Right ventricle myocardium inferior (tissue), 1 donor: ENCODE data around the gene SPAG16. TPM values are rescaled to one million over a fixed set of nuclear protein-coding genes. Genes with fewer than 3 reads are reported as not detected.
A peak's percentile ranks its signal among the peaks of the same experiment; 100 is the strongest.

ENCODE experiments used
- ATAC-seq: fragments of 200-7000 bp; cut with Tn5 transposase; one replicate; pipeline ENCODE4 v1.9.1; 2020; ENCODE audit warnings: mild to moderate bottlenecking, moderate library complexity
- DNase-seq: peaks from one replicate; pipeline ENCODE4 v3.0.0; 2021; ENCODE audit errors: missing footprints
- intact Hi-C: fragments of 100-400 bp; cut with DNase I; formaldehyde crosslinking; loops from one replicate; pipeline ENCODE4 v1.11.0; 2022
- total RNA-seq: library from RNA; stranded (reverse); fragmentation: NEBNext Ultra II Directional; extraction: Animal tissue kit (Norgen Biotek cat#: 25700); gene quantifications from one replicate; pipeline ENCODE4 v1.2.1, GENCODE V29; 2021
- donor health status: DM: no; HTN: yes; CAD: no; lungs with severe emphysema.

Gene SPAG16
- total RNA-seq, 1 donor from 2014 or later, result 16.6 TPM

- ATAC-seq (no peak), DNase-seq (no peak)
- intact Hi-C loops, result no loop called here
These were observed 192.4 kb downstream of the SPAG16 start for GRCh38 chr2:213476641-213477040.

DNA sequence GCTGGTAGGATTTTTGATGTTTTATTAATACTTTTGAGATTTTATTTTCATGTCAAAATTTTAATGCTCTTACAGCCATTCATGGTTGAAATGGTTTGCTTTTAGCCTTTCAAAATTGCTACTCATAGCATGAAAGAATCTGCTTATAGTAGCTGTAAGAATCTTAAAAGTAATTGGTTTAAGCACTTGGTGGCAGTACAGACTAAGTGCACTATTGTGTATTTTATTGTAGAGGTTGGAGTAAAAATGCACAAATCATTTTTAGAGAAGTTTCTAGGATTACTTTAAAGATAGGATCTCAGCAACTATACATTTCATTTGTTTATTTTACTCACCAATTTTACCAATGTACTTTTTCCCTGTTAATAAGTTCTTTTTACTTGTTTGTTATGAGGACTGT, 205.8 kb downstream of the SPAG16 start:
- DNase-seq, result no peak
- intact Hi-C loops, result no loop called here

GRCh38 chr2:213491376-213491775, 207.1 kb downstream of the SPAG16 start:
- ATAC-seq, result no peak
- DNase-seq, result no peak
- intact Hi-C loops, result no loop called here

More for the DNA sequence above, 205.8 kb downstream of the SPAG16 start:
- ATAC-seq, result no peak

GRCh38 chr2:213496226-213496625, 212.0 kb downstream of the SPAG16 start:
- intact Hi-C loops, result no loop called here
- DNase-seq, result no peak
- no peak for ATAC-seq

DNA sequence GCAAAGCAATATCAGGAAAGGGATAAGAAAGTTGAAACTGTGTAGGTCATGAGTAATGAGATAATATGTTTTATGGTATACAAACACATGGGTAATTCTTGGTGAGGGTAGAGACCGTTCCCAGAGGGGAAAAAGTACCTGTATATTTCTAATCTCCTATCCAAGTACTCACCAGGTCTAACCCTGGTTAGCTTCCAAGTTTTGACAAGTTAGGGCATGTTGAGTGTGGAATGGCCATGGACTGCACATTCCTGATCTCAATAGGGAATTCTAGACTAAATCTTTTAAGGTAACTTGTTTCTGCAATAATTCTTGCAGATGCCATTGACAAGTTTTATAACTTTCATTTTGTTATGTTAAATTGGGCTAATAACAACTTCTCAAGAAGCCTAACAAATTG, 216.6 kb downstream of the SPAG16 start:
- DNase-seq (no peak), ATAC-seq (no peak)
- intact Hi-C loops, result no loop called here

GRCh38 chr2:213524164-213524563, 239.9 kb downstream of the SPAG16 start:
- no peak for ATAC-seq
- no peak for DNase-seq
- intact Hi-C loops, result no loop called here

DNA sequence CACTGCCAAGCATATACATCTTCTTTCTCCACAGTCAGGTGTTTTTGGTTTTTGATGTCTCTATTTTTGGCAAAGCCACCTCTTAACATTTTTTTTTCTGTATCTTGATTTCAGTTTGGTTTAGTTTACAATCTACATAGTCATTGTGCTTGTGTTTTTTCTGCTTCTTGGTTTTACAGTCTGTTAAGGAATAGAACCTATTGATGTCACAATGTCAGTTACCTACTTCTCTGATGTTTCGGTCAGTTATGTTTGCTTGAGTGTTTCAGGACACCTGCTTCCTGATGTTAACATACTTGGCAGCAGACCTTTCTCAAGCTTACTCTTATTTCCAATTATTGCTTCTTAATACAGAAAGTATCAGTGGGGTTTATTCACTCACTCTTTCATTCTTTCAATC, 253.3 kb downstream of the SPAG16 start:
- DNase-seq (no peak), ATAC-seq (no peak)
- intact Hi-C loops, result no loop called here

DNA sequence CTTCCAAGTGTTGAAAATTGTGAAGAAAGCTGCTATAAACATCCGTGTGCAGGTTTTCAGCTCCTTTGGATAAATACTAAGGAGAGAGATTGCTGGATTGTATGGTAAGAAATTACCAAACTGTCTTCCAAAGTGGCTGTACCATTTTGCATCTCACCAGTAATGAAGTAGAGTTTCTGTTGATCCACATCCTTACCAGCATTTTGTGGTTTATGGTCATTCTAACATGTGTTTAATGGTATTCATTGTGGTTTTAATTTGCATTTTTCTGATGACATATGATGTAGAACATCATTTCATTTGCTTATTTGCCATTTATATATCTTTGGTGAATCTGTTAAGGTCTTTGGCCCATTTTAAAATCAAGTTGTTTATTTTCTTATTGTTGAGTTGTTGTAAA, 260.7 kb downstream of the SPAG16 start:
- DNase-seq (no peak), ATAC-seq (no peak)
- intact Hi-C loops, result no loop called here

DNA sequence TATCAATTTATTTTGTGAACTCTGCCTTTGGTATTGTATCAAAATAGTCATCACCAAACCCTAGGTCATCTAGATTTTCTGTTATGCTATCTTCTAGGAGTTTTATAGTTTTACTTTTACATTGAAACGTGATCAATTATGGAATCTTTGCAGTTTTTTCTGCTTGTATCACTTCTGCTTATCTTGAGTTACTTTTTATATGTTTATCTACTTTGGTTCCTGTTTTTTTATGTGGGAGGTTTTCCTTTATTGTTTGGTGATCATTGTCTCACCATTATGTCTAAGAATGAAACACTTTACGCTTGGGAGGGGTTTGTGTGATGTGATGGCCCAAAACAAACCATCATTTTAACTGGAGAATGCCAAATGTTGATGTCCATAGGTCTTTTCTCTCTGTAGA, 261.2 kb downstream of the SPAG16 start:
- ATAC-seq (no peak), DNase-seq (no peak)
- intact Hi-C loops, result no loop called here

- intact Hi-C loops, result no loop called here
- no peak for ATAC-seq
- no peak for DNase-seq
These were observed 261.8 kb downstream of the SPAG16 start for GRCh38 chr2:213545964-213546475.

GRCh38 chr2:213551526-213551925, 267.3 kb downstream of the SPAG16 start:
- intact Hi-C loops, result no loop called here
- no peak for ATAC-seq
- DNase-seq, result no peak

- intact Hi-C loops, result no loop called here
- ATAC-seq (no peak), DNase-seq (no peak)
These were observed 274.8 kb downstream of the SPAG16 start for GRCh38 chr2:213559053-213559452.

DNA sequence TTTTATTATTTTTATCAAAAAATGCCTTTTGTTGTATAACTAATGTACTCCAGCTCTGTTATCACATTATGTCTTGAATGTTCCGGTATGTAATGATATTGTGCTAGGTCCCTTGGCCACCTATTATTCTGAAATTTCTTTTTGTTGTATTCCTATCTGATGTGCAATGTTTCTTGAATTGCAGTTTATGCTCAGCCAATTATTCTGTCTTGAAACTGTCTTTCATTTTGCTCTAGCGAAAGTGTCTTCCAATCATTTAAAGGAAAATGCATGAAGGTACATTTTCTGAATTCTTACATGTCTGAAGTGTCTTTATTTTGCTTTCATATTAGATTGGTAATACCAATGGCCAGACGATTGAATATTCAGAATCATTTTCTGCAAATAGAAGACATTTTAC, 277.5 kb downstream of the SPAG16 start:
- DNase-seq (no peak), ATAC-seq (no peak)
- intact Hi-C loops, result no loop called here

- DNase-seq, result no peak
- ATAC-seq, result peak; percentile 37
- intact Hi-C loops, result no loop called here
These were observed 278.4 kb downstream of the SPAG16 start for GRCh38 chr2:213562539-213563180.

DNA sequence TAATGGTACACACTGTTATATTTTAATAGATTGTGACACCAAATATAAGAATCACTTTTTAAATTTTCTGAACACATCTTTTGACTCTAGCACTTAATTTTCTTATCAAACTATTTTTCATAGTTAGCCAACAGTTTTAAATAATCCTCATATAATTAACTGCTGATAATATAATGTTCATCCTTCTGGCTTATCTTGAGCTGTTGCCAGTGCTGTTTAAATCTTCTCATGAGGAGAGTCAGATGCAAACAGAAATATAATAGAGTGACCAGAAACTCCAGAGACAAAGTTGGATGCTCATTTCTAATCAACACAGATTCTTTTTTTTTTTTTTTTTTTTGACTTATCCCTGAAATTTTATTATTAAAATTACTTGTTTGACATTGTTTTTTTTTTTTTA, 282.6 kb downstream of the SPAG16 start:
- ATAC-seq, result no peak
- DNase-seq, result no peak
- intact Hi-C loops, result no loop called here

DNA sequence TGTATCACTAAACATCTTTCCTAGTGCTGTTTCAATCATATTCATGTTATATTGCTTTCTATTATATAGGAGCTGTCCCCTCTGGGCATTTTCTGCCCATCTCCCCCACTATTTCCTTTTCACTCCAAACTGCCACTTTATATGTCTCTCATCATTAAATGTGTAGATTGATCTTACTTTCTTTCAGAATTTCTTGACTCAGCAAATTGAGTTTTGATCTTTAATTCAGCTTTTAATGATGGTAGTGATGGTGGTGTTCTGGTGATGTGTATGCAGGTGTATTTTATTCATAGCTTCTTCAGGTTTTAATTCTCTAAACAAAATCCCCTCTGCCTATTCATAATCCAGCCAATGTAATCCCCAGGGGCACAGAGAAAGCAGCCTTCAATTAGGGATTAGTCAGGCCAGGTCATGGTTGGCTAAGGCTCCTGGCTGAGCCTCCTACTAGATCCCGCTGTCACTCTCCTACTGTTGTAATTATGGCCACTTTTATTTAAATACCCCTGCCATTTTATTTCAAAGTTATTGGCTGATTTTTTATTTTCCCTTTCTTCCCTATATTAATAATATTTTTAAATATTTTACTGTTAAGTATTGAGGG, 325.4 kb downstream of the SPAG16 start:
- no peak for DNase-seq
- ATAC-seq, result no peak
- intact Hi-C loops, result no loop called here

GRCh38 chr2:213627054-213627710, 342.9 kb downstream of the SPAG16 start:
- intact Hi-C loops, result no loop called here
- ATAC-seq, result no peak

GRCh38 chr2:213627835-213628460, 343.7 kb downstream of the SPAG16 start:
- DNase-seq (no peak), ATAC-seq (no peak)
- intact Hi-C loops, result no loop called here

More at GRCh38 chr2:213627054-213627710, 342.9 kb downstream of the SPAG16 start:
- no peak for DNase-seq

- intact Hi-C loops, result no loop called here
- ATAC-seq (no peak), DNase-seq (peak; percentile 30)
These were observed 356.6 kb downstream of the SPAG16 start for GRCh38 chr2:213640738-213641425.
